ENCODE results near the gene LHB. TPM values are rescaled to one million over a fixed set of nuclear protein-coding genes. Genes with fewer than 3 reads are reported as not detected.
"Not testable (repeated sequence)": the region's sequence is repeated elsewhere in the genome, so short reads cannot be mapped to it uniquely, and the experiment has no call there.

The LHB gene
- total and polyA plus RNA-seq, 2 of the 4 experiments (the other 2 are of a cell fraction): not detected

- H3K23ac ChIP-seq (ENCODE audit: low read depth, low read length); BruUV-seq (replicated peaks); H4K20me1 ChIP-seq (ENCODE audit: insufficient read depth, low read length); H3K36me3 ChIP-seq (ENCODE audit: control insufficient read depth, insufficient read depth, low read length); intact Hi-C loops (cut with micrococcal nuclease); H3K9me1 ChIP-seq (ENCODE audit: insufficient read depth, low read length); H3K14ac ChIP-seq (replicated peaks; ENCODE audit: low read depth, low read length); in situ Hi-C loops (cut with MboI; ENCODE audit: low sequenced_read_pairs); H2BK5ac ChIP-seq (ENCODE audit: low read depth, low read length, poor library complexity, severe bottlenecking); H3K18ac ChIP-seq (ENCODE audit: low read depth, low read length); ATAC-seq (ENCODE audit: low read depth); H3K56ac ChIP-seq (ENCODE audit: extremely low read depth, insufficient read depth, low read length); H2BK15ac ChIP-seq (ENCODE audit: low read depth, low read length); CTCF ChIA-PET; H3K9me3 ChIP-seq (ENCODE audit: control insufficient read depth, insufficient read depth, low read length); H3K4ac ChIP-seq (ENCODE audit: low read depth, low read length); H3K4me1 ChIP-seq (ENCODE audit: control insufficient read depth, insufficient read depth, low read length); H2AK9ac ChIP-seq (replicated peaks; ENCODE audit: low read depth, low read length, poor library complexity); H2BK120ac ChIP-seq (ENCODE audit: low read depth, low read length); H2AK5ac ChIP-seq (ENCODE audit: low read depth, low read length); H3K79me1 ChIP-seq (ENCODE audit: low read depth in 1 of 2, low read length in 2 of 2); H2AFZ ChIP-seq (replicated peaks; ENCODE audit: low read length, poor library complexity); H3K4me2 ChIP-seq (ENCODE audit: low read depth, low read length); H3K9ac ChIP-seq (ENCODE audit: low read depth, low read length); H4K5ac ChIP-seq (ENCODE audit: low read depth, low read length); H3K27me3 ChIP-seq (ENCODE audit: control insufficient read depth, insufficient read depth, low read length); dilution Hi-C loops (cut with HindIII; ENCODE audit: low sequenced_read_pairs, unreplicated experiment); H3K4me3 ChIP-seq (ENCODE audit: insufficient read depth, low read depth, low read length); POLR2A ChIA-PET (ENCODE audit: unreplicated experiment); DNase-seq; H4K91ac ChIP-seq (ENCODE audit: insufficient read depth, low read depth, low read length); H4K8ac ChIP-seq (ENCODE audit: low read depth in 2 of 2, low read length in 2 of 2); H3K27ac ChIP-seq (ENCODE audit: insufficient read depth, low read length); H2BK20ac ChIP-seq (ENCODE audit: low read depth, low read length): not testable (repeated sequence)
- TF ChIP-seq, protein P1, sequence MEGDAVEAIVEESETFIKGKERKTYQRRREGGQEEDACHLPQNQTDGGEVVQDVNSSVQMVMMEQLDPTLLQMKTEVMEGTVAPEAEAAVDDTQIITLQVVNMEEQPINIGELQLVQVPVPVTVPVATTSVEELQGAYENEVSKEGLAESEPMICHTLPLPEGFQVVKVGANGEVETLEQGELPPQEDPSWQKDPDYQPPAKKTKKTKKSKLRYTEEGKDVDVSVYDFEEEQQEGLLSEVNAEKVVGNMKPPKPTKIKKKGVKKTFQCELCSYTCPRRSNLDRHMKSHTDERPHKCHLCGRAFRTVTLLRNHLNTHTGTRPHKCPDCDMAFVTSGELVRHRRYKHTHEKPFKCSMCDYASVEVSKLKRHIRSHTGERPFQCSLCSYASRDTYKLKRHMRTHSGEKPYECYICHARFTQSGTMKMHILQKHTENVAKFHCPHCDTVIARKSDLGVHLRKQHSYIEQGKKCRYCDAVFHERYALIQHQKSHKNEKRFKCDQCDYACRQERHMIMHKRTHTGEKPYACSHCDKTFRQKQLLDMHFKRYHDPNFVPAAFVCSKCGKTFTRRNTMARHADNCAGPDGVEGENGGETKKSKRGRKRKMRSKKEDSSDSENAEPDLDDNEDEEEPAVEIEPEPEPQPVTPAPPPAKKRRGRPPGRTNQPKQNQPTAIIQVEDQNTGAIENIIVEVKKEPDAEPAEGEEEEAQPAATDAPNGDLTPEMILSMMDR (conservative IDR thresholded peaks at IDR 0.05; ENCODE audit: low read depth, low read length): peak; percentile 30
- WGBS, 2 experiments (ENCODE audit: extremely low coverage in 2 of 2, insufficient read length in 1 of 2): 80% methylated on average over 7 of the region's 18 CpGs; no CpG with 5 or more reads in 1 of the 2 experiments
Measured at GRCh38 chr19:49036815-49037214, 19.9 kb upstream of the LHB start, which contains the start of gene CGB1. CGB1 (minus strand) TSS chr19:49036895; CDS start chr19:49036711, 184 bp downstream.

All from IMR-90 (cell line).